IMR-90 (cell line): ENCODE data around the gene SOX2.

Experiments
- CEBPB ChIP-seq: IDR thresholded peaks from 2 replicates; pipeline ENCODE4 v1.6.1; 2012; ENCODE audit warnings: low read depth, low read length, improper control_type of control experiment
- CTCF ChIP-seq: conservative IDR thresholded peaks from 2 replicates; pipeline ENCODE4 v1.5.1; 2012; ENCODE audit warnings: mild to moderate bottlenecking, low read depth, low read length, improper control_type of control experiment
- MAFK ChIP-seq: IDR thresholded peaks from 2 replicates; pipeline ENCODE4 v1.6.1; 2012; ENCODE audit warnings: low read depth, low read length, improper control_type of control experiment
- MAZ ChIP-seq: IDR thresholded peaks from 2 replicates; pipeline ENCODE4 v1.6.1; 2012; ENCODE audit warnings: low read depth, mild to moderate bottlenecking, low read length, improper control_type of control experiment, moderate library complexity, borderline replicate concordance
- POLR2A ChIP-seq: IDR thresholded peaks from 2 replicates; pipeline ENCODE4 v1.6.1; 2012; ENCODE audit warnings: mild to moderate bottlenecking, low read depth, low read length

GRCh38 chr3:181717549-181718171 lies 5.9 kb downstream of the SOX2 start:
- TF ChIP-seq CTCF, result no peak
- no peak for TF ChIP-seq MAZ
- TF ChIP-seq CEBPB, result no peak
- no peak for TF ChIP-seq POLR2A
- TF ChIP-seq MAFK, result no peak
